Measurements from ENCODE around the gene MAP7D3.
"Not testable (repeated sequence)": the region's sequence is repeated elsewhere in the genome, so short reads cannot be mapped to it uniquely, and the experiment has no call there.

MAP7D3 gene

GRCh38 chrX:136183172-136183571 is 68.0 kb downstream of the MAP7D3 start:
- no peak for DNase-seq (ENCODE audit: low spot score)

- DNase-seq (ENCODE audit: low spot score): no peak
Observed at GRCh38 chrX:136182414-136182813, 68.8 kb downstream of the MAP7D3 start.

DNA sequence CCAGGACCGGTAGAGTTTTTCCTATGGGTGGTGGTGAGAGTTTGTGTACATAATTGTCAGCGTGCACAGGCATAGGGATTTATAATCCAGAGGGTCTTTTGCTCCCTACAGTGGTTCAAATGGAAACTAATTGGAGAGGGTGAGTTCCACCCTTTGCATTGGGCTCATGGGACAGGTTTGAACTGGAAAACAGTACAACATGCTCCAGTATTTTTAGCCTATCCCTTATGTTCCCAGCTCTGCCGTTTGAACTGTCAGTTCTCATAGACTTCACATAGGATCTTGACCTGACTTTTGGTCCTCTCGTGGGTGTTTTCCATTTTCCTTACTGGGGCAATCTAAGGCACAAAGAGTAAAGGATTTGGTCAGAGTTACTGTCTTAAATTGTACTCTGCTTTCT is 72.1 kb downstream of the MAP7D3 start:
- no peak for DNase-seq (ENCODE audit: low spot score)

DNA sequence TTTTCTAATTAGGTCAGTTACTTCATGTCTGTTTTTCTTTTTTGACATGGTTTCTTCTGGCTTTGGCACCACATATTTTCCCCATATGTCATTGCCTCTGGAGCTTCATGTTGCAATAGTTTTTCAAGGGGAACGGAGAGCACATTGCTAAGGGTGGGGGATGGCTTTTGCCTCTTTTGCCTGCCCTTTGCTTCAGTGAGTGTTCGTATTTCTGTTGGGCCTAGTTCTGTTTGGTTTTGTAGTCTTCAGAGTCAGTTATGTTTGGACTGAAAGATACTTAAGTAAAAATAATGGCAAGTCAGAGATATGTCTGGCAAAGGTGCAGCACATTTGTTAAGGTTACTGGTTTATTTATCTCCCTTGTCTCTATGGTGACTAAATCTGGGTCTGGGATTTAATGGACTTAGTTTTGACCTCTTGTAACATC is 74.8 kb downstream of the MAP7D3 start:
- peak; percentile 77 for DNase-seq (ENCODE audit: low spot score)

DNA sequence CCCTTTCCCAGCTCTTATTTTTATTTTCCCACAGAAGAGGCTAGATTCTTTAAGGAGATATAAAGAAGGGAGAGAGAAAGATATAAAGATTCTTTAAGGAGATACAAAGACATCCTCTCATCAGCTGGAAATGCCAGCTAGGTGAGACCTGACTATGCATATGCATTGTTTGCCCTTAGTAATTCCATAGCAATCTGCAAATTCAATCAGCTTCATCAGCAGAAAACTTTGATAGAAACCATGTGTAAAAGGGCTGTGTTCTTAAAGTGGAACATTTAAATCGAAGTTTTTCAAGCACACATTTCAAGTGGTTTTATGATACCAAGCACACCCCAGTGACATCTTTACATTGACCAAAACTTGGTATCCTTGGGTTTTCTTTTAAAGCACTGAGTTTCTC is 79.8 kb downstream of the MAP7D3 start:
- no peak for DNase-seq (ENCODE audit: low spot score)

DNA sequence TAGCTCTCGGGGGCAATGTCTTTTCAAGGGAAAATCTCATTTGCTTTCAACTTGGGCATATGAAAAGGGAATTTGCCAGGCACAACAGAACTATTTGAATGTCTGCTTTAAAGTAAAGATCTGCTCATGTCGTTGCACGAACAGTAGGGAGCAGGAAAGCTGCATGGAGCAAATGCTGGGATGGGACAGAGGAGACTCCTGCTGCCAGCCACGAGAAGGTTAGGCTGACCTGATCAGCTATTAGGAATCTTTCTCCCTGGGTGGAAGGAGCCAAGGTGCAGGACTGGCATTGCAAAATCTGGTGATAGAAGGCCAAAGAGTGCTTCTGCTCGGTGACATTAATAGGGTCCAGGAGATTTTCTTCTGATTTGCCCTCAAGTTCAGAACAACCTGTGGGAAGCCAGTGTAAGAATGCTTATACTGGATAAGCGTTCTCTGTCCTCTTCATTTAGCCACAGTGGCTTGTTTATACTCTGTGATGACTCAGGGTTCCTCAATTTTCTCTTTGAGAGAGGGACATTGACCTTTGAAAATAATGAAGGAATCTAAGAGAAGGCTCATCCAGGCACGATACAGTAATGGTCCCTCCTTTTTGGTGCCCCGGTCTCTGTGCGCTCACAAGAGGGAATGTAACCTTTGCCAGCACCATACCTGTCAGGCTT is 80.9 kb downstream of the MAP7D3 start:
- DNase-seq (ENCODE audit: low spot score): peak; percentile 43

GRCh38 chrX:136168929-136169735 is 82.1 kb downstream of the MAP7D3 start:
- peak; percentile 80 for DNase-seq (ENCODE audit: low spot score)

DNA sequence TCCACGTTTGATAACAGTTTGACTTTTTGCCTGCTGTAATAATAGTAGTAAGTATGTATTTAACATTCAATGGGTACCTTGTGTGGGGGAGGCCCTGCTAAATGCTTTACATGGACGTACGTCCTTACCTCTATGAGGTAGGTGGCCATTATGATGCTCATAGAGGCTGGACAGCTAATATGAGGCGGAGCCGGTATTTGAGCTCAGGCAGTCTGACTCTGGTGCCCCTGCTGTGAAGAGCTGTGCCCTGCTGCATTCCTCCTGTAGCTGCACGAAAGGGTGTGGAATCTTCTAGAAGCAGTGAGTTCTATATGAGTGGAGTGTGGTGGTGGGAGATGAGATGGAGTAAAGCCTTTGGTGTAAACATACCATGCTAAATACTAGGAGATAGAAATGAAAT is 83.2 kb downstream of the MAP7D3 start:
- DNase-seq (ENCODE audit: low spot score): not testable (repeated sequence)

GRCh38 chrX:136166221-136166855 is 84.9 kb downstream of the MAP7D3 start:
- peak; percentile 18 for DNase-seq (ENCODE audit: low spot score)

DNA sequence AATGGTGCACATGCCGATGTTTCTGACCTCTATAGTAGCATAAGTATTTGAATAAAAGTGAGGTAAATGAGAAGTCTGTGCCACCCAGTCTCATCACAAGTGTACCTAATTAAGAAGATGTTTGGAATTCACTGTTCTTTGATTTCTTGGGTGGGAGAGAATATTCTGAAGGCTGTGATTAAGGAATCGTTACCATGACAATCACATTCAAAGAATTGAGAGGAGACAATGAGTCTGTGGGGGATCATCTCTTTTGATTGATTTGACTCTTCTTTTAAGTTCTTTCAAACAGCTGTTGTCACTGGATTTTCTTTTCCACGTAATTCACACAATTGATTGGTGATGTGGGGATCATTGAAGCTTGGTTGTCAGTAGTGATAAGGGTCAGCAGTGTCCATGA is 85.8 kb downstream of the MAP7D3 start:
- DNase-seq (ENCODE audit: low spot score): no peak

DNA sequence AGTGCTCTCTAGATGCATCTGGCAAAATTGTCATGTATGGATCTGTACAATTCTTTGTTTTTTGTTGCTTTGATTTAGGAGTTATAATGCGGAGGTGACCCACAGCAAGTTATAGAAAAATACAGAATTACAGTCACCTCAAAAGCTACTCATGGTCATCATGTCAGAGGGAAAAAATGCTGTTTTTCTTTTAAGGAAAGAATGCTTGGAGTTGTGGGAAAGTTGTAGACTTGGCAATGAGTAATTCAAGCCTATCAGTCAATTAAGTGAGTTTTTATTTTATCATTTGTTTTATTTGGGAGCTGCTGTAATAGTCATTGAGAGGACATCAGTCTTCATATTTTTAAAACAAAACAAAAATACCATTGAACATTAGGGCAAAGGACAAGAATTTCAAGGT is 87.5 kb downstream of the MAP7D3 start:
- no peak for DNase-seq (ENCODE audit: low spot score)
